Measurements from ENCODE around the gene MTA3. TPM values are rescaled to one million over a fixed set of nuclear protein-coding genes. Genes with fewer than 3 reads are reported as not detected.

Gene MTA3
- total and polyA plus RNA-seq, 2 of the 8 experiments (the other 6 are each of a cell fraction or from before 2014, with no cell fraction given) = 125 to 184 TPM

DNA sequence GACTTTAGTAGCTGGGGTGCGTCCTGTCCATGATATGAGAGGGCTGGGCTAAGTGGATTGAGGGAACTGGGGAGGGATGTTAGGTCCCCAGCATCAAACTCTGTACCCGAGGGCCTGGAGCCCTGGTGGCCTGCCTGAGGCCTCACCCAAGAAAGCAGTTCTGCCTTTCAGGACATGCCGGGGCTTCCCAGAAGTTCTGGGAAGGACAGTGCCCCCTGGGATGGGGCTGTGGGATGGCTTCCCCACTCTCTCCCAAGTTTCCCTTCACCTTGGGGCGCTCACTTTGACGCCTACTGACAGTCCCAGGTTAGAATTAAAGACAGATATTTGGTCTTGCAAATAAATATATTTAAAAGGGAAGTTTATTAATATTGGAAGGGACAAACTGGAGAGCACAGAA lies 193.7 kb downstream of the MTA3 start:
- H3K18ac ChIP-seq (ENCODE audit: extremely low read depth, low read length) = no peak overlapping the region
- H3K56ac ChIP-seq (replicated peaks; ENCODE audit: insufficient read length, low read depth, low read length) = no peak overlapping the region
- ChIA-PET POLR2A (ENCODE audit: partially characterized antibody) (interaction anchor here (1.9 kb wide), 1 partner anchor 10 kb away, joined by 4 read pairs; no protein-coding TSS in a partner anchor), CTCF (ENCODE audit: partially characterized antibody) (interaction anchor here (0.7 to 1.1 kb wide), 6 partner anchors 10 to 50 kb away, joined by 3 to 5 read pairs (median 3); no protein-coding TSS in a partner anchor)
- TF ChIP-seq, protein P1, sequence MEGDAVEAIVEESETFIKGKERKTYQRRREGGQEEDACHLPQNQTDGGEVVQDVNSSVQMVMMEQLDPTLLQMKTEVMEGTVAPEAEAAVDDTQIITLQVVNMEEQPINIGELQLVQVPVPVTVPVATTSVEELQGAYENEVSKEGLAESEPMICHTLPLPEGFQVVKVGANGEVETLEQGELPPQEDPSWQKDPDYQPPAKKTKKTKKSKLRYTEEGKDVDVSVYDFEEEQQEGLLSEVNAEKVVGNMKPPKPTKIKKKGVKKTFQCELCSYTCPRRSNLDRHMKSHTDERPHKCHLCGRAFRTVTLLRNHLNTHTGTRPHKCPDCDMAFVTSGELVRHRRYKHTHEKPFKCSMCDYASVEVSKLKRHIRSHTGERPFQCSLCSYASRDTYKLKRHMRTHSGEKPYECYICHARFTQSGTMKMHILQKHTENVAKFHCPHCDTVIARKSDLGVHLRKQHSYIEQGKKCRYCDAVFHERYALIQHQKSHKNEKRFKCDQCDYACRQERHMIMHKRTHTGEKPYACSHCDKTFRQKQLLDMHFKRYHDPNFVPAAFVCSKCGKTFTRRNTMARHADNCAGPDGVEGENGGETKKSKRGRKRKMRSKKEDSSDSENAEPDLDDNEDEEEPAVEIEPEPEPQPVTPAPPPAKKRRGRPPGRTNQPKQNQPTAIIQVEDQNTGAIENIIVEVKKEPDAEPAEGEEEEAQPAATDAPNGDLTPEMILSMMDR (IDR thresholded peaks at IDR 0.05; ENCODE audit: control extremely low read depth in 1 of 3, insufficient read depth in 1 of 3, low read depth in 1 of 3, low read length in 3 of 3) = peak in 2 of 3 experiments; percentile 2 to 7; a peak in 2 of 4 replicates
- TF ChIP-seq SIN3A (conservative IDR thresholded peaks at IDR 0.05 in 1 of 2, IDR thresholded peaks at IDR 0.05 in 1 of 2; ENCODE audit: low read depth in 1 of 2, low read length in 2 of 2) = no peak
- no peak for TF ChIP-seq ZNF274 (IDR thresholded peaks at IDR 0.05; ENCODE audit: borderline replicate concordance, extremely low read depth, low read length)
- no peak for TF ChIP-seq BCL11A (IDR thresholded peaks at IDR 0.05; ENCODE audit: low read depth in 2 of 2, low read length in 2 of 2)
- TF ChIP-seq NANOG (IDR thresholded peaks at IDR 0.05; ENCODE audit: insufficient read depth, low read depth, low read length, poor library complexity, severe bottlenecking) = no peak
- TF ChIP-seq TEAD4 (IDR thresholded peaks at IDR 0.05; ENCODE audit: low read depth, low read length) = no peak
- TF ChIP-seq CTBP2 (IDR thresholded peaks at IDR 0.05; ENCODE audit: borderline replicate concordance, insufficient read depth, insufficient read length, low read length) = no peak
- no peak for TF ChIP-seq CBX5 (IDR thresholded peaks at IDR 0.05; ENCODE audit: low read depth, low read length)
- TF ChIP-seq RAD21 (IDR thresholded peaks at IDR 0.05 in 1 of 2, conservative IDR thresholded peaks at IDR 0.05 in 1 of 2; ENCODE audit: low read depth in 2 of 2, low read length in 2 of 2) = peak in 1 of 2 experiments; percentile 8; a peak in 1 of 4 replicates
- H3K4me3 ChIP-seq (ENCODE audit: extremely low read depth in 1 of 4, insufficient read depth in 2 of 4, low read depth in 3 of 4, low read length in 4 of 4) = no peak overlapping the region
- no peak overlapping the region for H2BK20ac ChIP-seq (ENCODE audit: low read length)
- H3K23me2 ChIP-seq (ENCODE audit: low read depth, low read length) = no peaks in the 10 kb centered on the region
- H3K79me1 ChIP-seq (ENCODE audit: low read depth, low read length) = no peaks in the 10 kb centered on the region; the same call in 1 of the 2 replicates
- H3K4me1 ChIP-seq (replicated peaks in 1 of 4; ENCODE audit: control insufficient read depth in 3 of 4, insufficient read depth in 4 of 4, low read length in 3 of 4) = peaks cover 0 to 3% (median 0%) of the 10 kb centered on the region in 4 experiments; a peak in 1 of 7 replicates
- H3K4me2 ChIP-seq (ENCODE audit: insufficient read depth in 1 of 2, low read depth in 2 of 2, low read length in 2 of 2) = no peak overlapping the region
- H3K9me3 ChIP-seq (ENCODE audit: insufficient read depth in 2 of 2, low read depth in 1 of 2, low read length in 1 of 2) = no peaks in the 10 kb centered on the region
- no peak overlapping the region for H4K91ac ChIP-seq (replicated peaks; ENCODE audit: insufficient read length, low read length)
- no peak overlapping the region for H2BK5ac ChIP-seq (ENCODE audit: low read depth, low read length)
- H3K23ac ChIP-seq (ENCODE audit: insufficient read length) = no peak overlapping the region
- no peak overlapping the region for H3K9ac ChIP-seq (replicated peaks in 1 of 4; ENCODE audit: extremely low read depth in 1 of 4, low read depth in 3 of 4, low read length in 3 of 4)
- no peak overlapping the region for H3K4ac ChIP-seq (replicated peaks; ENCODE audit: insufficient read length, low read depth, low read length)
- H3K27me3 ChIP-seq (replicated peaks in 1 of 4; ENCODE audit: control insufficient read depth in 3 of 4, extremely low read depth in 1 of 4, insufficient read depth in 3 of 4, low read length in 3 of 4) = no peaks in the 10 kb centered on the region
- no peaks in the 10 kb centered on the region; a peak in 2 of 8 replicates for H3K36me3 ChIP-seq (ENCODE audit: control insufficient read depth in 2 of 4, insufficient read depth in 4 of 4, low read length in 3 of 4)
- FAIRE-seq (no peak), DNase-seq (ENCODE audit: low read depth in 1 of 2, low spot score in 2 of 2) (no peak)
- H2BK120ac ChIP-seq (replicated peaks; ENCODE audit: low read depth, low read length) = no peak overlapping the region
- 89% methylated on average over 5 of the region's 5 CpGs; no CpG with 5 or more reads in 1 of the 2 experiments for WGBS, 2 experiments (ENCODE audit: extremely low coverage in 1 of 2, insufficient coverage in 1 of 2, insufficient read length in 1 of 2, insufficient replicate concordance in 2 of 2, low coverage in 1 of 2, low lambda C conversion rate in 2 of 2, missing lambda C conversion rate in 1 of 2)
- H3K14ac ChIP-seq (ENCODE audit: insufficient read length) = no peak overlapping the region
- H3K27ac ChIP-seq (ENCODE audit: low read depth, low read length) = no peak overlapping the region
- H4K5ac ChIP-seq (ENCODE audit: insufficient read length, low read depth, low read length) = no peak overlapping the region
- no peaks in the 10 kb centered on the region for H3K79me2 ChIP-seq (ENCODE audit: control insufficient read depth in 1 of 2, insufficient read depth in 2 of 2, low read length in 2 of 2)
- no peak overlapping the region for H2AFZ ChIP-seq (ENCODE audit: low read length)
- no peak overlapping the region for H2AK5ac ChIP-seq (ENCODE audit: low read depth, low read length)
- H4K20me1 ChIP-seq (replicated peaks in 1 of 2; ENCODE audit: control insufficient read depth in 1 of 2, insufficient read depth in 2 of 2, low read length in 2 of 2) = no peaks in the 10 kb centered on the region
- H2BK12ac ChIP-seq (ENCODE audit: low read depth, low read length) = no peak overlapping the region
- no peak overlapping the region for H2BK15ac ChIP-seq (ENCODE audit: low read length)
- H4K8ac ChIP-seq (ENCODE audit: extremely low read depth, insufficient read depth, low read length) = no peak overlapping the region

Data from H1 (cell line).